Measurements from ENCODE around the gene PTPRJ.
"Not testable (repeated sequence)": the region's sequence is repeated elsewhere in the genome, so short reads cannot be mapped to it uniquely, and the experiment has no call there.

The PTPRJ gene

GRCh38 chr11:48116437-48117228 lies 136.3 kb downstream of the PTPRJ start:
- ATAC-seq (replicated peaks) (peak; percentile 44), DNase-seq (no peak)
- Mint-ChIP-seq H3K36me3 (ENCODE audit: insufficient read depth) (peaks cover 28% of the 10 kb centered on the region), H3K27ac (no peak overlapping the region), H3K4me3 (no peak overlapping the region), H3K4me1 (ENCODE audit: low read depth in 2 of 2) (peaks cover 0 to 6% of the 10 kb centered on the region in 2 donors), H3K9me3 (peaks cover 4 to 14% of the 10 kb centered on the region in 2 donors), H3K27me3 (no peaks in the 10 kb centered on the region)

GRCh38 chr11:48122246-48122645 lies 141.9 kb downstream of the PTPRJ start:
- Mint-ChIP-seq H3K27me3 (no peaks in the 10 kb centered on the region), H3K9me3 (no peaks in the 10 kb centered on the region), H3K36me3 (ENCODE audit: insufficient read depth) (peaks cover 59% of the 10 kb centered on the region), H3K4me3 (no peak overlapping the region), H3K4me1 (ENCODE audit: low read depth in 2 of 2) (peaks cover 5 to 13% of the 10 kb centered on the region in 2 donors), H3K27ac (no peak overlapping the region)
- ATAC-seq (replicated peaks) (no peak), DNase-seq (no peak)

GRCh38 chr11:48122656-48123055 lies 142.3 kb downstream of the PTPRJ start:
- ATAC-seq (replicated peaks), result no peak
- Mint-ChIP-seq H3K4me3 (no peak overlapping the region), H3K4me1 (ENCODE audit: low read depth in 2 of 2) (peaks cover 7 to 13% of the 10 kb centered on the region in 2 donors), H3K27ac (no peak overlapping the region), H3K9me3 (no peaks in the 10 kb centered on the region), H3K36me3 (ENCODE audit: insufficient read depth) (peaks cover 63% of the 10 kb centered on the region), H3K27me3 (no peaks in the 10 kb centered on the region)
- no peak for DNase-seq

- Mint-ChIP-seq H3K4me3 (no peak overlapping the region), H3K36me3 (ENCODE audit: insufficient read depth) (peaks cover 67% of the 10 kb centered on the region), H3K4me1 (ENCODE audit: low read depth in 2 of 2) (peaks cover 9 to 14% of the 10 kb centered on the region in 2 donors), H3K9me3 (no peaks in the 10 kb centered on the region), H3K27me3 (no peaks in the 10 kb centered on the region), H3K27ac (peak overlapping the region in 1 of 2 donors; percentile 84)
- DNase-seq (no peak), ATAC-seq (replicated peaks) (no peak)
These were observed 143.0 kb downstream of the PTPRJ start for GRCh38 chr11:48123254-48123875.

- no peaks in the 10 kb centered on the region for H3K27me3 Mint-ChIP-seq
- H3K27ac Mint-ChIP-seq, result peak overlapping the region in 1 of 2 donors; percentile 84
- no peak for ATAC-seq (replicated peaks)
- no peaks in the 10 kb centered on the region for H3K9me3 Mint-ChIP-seq
- peaks cover 9 to 16% of the 10 kb centered on the region in 2 donors for H3K4me1 Mint-ChIP-seq (ENCODE audit: low read depth in 2 of 2)
- no peak for DNase-seq
- no peak overlapping the region for H3K4me3 Mint-ChIP-seq
- peaks cover 66% of the 10 kb centered on the region for H3K36me3 Mint-ChIP-seq (ENCODE audit: insufficient read depth)
These were observed 143.8 kb downstream of the PTPRJ start for GRCh38 chr11:48123934-48124755.

- H3K4me3 Mint-ChIP-seq, result no peak overlapping the region
- peaks cover 13 to 23% of the 10 kb centered on the region in 2 donors for H3K4me1 Mint-ChIP-seq (ENCODE audit: low read depth in 2 of 2)
- peaks cover 63% of the 10 kb centered on the region for H3K36me3 Mint-ChIP-seq (ENCODE audit: insufficient read depth)
- H3K9me3 Mint-ChIP-seq, result no peaks in the 10 kb centered on the region
- no peak for ATAC-seq (replicated peaks)
- no peak for DNase-seq
- H3K27ac Mint-ChIP-seq, result no peak overlapping the region
- no peaks in the 10 kb centered on the region for H3K27me3 Mint-ChIP-seq
These were observed 144.5 kb downstream of the PTPRJ start for GRCh38 chr11:48124880-48125279.

GRCh38 chr11:48125866-48126265 lies 145.5 kb downstream of the PTPRJ start:
- DNase-seq, result no peak
- H3K9me3 Mint-ChIP-seq, result no peaks in the 10 kb centered on the region
- H3K4me1 Mint-ChIP-seq (ENCODE audit: low read depth in 2 of 2), result peaks cover 13 to 29% of the 10 kb centered on the region in 2 donors
- no peaks in the 10 kb centered on the region for H3K27me3 Mint-ChIP-seq
- no peak overlapping the region for H3K4me3 Mint-ChIP-seq
- H3K36me3 Mint-ChIP-seq (ENCODE audit: insufficient read depth), result peaks cover 66% of the 10 kb centered on the region
- ATAC-seq (replicated peaks), result no peak
- peak overlapping the region in 1 of 2 donors; percentile 72 for H3K27ac Mint-ChIP-seq

- H3K36me3 Mint-ChIP-seq (ENCODE audit: insufficient read depth), result peaks cover 68% of the 10 kb centered on the region
- H3K27ac Mint-ChIP-seq, result peak overlapping the region in 1 of 2 donors; percentile 60
- no peaks in the 10 kb centered on the region for H3K27me3 Mint-ChIP-seq
- H3K4me1 Mint-ChIP-seq (ENCODE audit: low read depth in 2 of 2), result peaks cover 13 to 29% of the 10 kb centered on the region in 2 donors
- DNase-seq (no peak), ATAC-seq (replicated peaks) (no peak)
- H3K9me3 Mint-ChIP-seq, result no peaks in the 10 kb centered on the region
- no peak overlapping the region for H3K4me3 Mint-ChIP-seq
These were observed 147.3 kb downstream of the PTPRJ start for GRCh38 chr11:48127521-48128183.

GRCh38 chr11:48129697-48130395 lies 149.5 kb downstream of the PTPRJ start:
- Mint-ChIP-seq H3K27ac (peak overlapping the region; percentile 77 to 87), H3K36me3 (ENCODE audit: insufficient read depth) (peaks cover 47% of the 10 kb centered on the region), H3K4me3 (no peak overlapping the region), H3K9me3 (no peaks in the 10 kb centered on the region), H3K4me1 (ENCODE audit: low read depth in 2 of 2) (peaks cover 13 to 22% of the 10 kb centered on the region in 2 donors), H3K27me3 (no peaks in the 10 kb centered on the region)
- ATAC-seq (replicated peaks) (no peak), DNase-seq (no peak)

GRCh38 chr11:48134221-48134922 lies 154.0 kb downstream of the PTPRJ start:
- peaks cover 7 to 11% of the 10 kb centered on the region in 2 donors for H3K4me1 Mint-ChIP-seq (ENCODE audit: low read depth in 2 of 2)
- H3K36me3 Mint-ChIP-seq (ENCODE audit: insufficient read depth), result peaks cover 37% of the 10 kb centered on the region
- no peak overlapping the region for H3K27ac Mint-ChIP-seq
- DNase-seq (no peak), ATAC-seq (replicated peaks) (no peak)
- no peaks in the 10 kb centered on the region for H3K9me3 Mint-ChIP-seq
- no peaks in the 10 kb centered on the region for H3K27me3 Mint-ChIP-seq
- H3K4me3 Mint-ChIP-seq, result no peak overlapping the region

- ATAC-seq (replicated peaks) (no peak), DNase-seq (no peak)
- Mint-ChIP-seq H3K27me3 (no peaks in the 10 kb centered on the region), H3K4me1 (ENCODE audit: low read depth in 2 of 2) (peaks cover 13 to 14% of the 10 kb centered on the region in 2 donors), H3K9me3 (no peaks in the 10 kb centered on the region), H3K36me3 (ENCODE audit: insufficient read depth) (peaks cover 51% of the 10 kb centered on the region), H3K4me3 (no peak overlapping the region), H3K27ac (no peak overlapping the region)
These were observed 157.9 kb downstream of the PTPRJ start for GRCh38 chr11:48138222-48138621.

- Mint-ChIP-seq H3K4me1 (ENCODE audit: low read depth in 2 of 2) (peaks cover 14 to 15% of the 10 kb centered on the region in 2 donors), H3K27ac (peak overlapping the region; percentile 66 to 84), H3K36me3 (ENCODE audit: insufficient read depth) (peaks cover 55% of the 10 kb centered on the region)
- not testable (repeated sequence) for ATAC-seq (replicated peaks); H3K9me3 Mint-ChIP-seq; H3K4me3 Mint-ChIP-seq; DNase-seq; H3K27me3 Mint-ChIP-seq
These were observed 159.5 kb downstream of the PTPRJ start for GRCh38 chr11:48139896-48140295.

Measured in effector memory CD8-positive, alpha-beta T cell (primary cell).